Naive B cell (primary cell): Measurements from ENCODE around the gene VWF. TPM values are rescaled to one million over a fixed set of nuclear protein-coding genes. Genes with fewer than 3 reads are reported as not detected.

Experiments
- ATAC-seq, 2 donors: fragments of 150-1000 bp; cut with Tn5 transposase; 2 replicates each; pipeline ENCODE4 v1.10.0; 2021; ENCODE audit warnings: low read depth in 2 of 2, mild to moderate bottlenecking in 2 of 2, moderate library complexity in 2 of 2
- DNase-seq: peaks from one replicate; pipeline ENCODE4 v3.0.0; 2022
- H3K27ac Mint-ChIP-seq, 6 donors: one replicate each; pipeline ENCODE4 v1.8.0; 2020 to 2022; ENCODE audit warnings: mild to moderate bottlenecking in 6 of 6, mixed read lengths in 6 of 6, moderate library complexity in 5 of 6, inconsistent platforms in 2 of 6
- H3K27me3 Mint-ChIP-seq, 3 donors: one replicate each; pipeline ENCODE4 v1.8.0; 2021 to 2022; ENCODE audit warnings: mixed read lengths in 3 of 3, mild to moderate bottlenecking in 1 of 3
- H3K36me3 Mint-ChIP-seq, 2 donors: one replicate each; pipeline ENCODE4 v1.8.0; 2020 to 2022; ENCODE audit warnings: mixed read lengths in 2 of 2, inconsistent platforms in 1 of 2, mild to moderate bottlenecking in 1 of 2
- H3K4me1 Mint-ChIP-seq, 3 donors: one replicate each; pipeline ENCODE4 v1.8.0; 2020 to 2022; ENCODE audit warnings: mixed read lengths in 3 of 3, inconsistent platforms in 1 of 3, mild to moderate bottlenecking in 1 of 3, moderate library complexity in 1 of 3
- H3K4me3 Mint-ChIP-seq, 8 donors: one replicate each; pipeline ENCODE4 v1.8.0; 2020 to 2022; ENCODE audit warnings: mild to moderate bottlenecking in 8 of 8, mixed read lengths in 8 of 8, moderate library complexity in 8 of 8, inconsistent platforms in 2 of 8
- H3K9me3 Mint-ChIP-seq, 7 donors: one replicate each; pipeline ENCODE4 v1.8.0; 2020 to 2022; ENCODE audit warnings: mixed read lengths in 7 of 7, mild to moderate bottlenecking in 5 of 7, inconsistent platforms in 2 of 7, moderate library complexity in 1 of 7
- polyA plus RNA-seq, 6 donors: library from polyadenylated mRNA; unstranded; fragments of 300-500 nt; fragmentation: Illumina TruSeq; gene quantifications; one replicate each; pipeline ENCODE4 v1.2.3, GENCODE V29; 2021; ENCODE audit warnings: low read depth in 6 of 6

VWF gene
- polyA plus RNA-seq, 6 donors from 2014 or later = 0.03 to 0.08 TPM; not detected in 4

DNA sequence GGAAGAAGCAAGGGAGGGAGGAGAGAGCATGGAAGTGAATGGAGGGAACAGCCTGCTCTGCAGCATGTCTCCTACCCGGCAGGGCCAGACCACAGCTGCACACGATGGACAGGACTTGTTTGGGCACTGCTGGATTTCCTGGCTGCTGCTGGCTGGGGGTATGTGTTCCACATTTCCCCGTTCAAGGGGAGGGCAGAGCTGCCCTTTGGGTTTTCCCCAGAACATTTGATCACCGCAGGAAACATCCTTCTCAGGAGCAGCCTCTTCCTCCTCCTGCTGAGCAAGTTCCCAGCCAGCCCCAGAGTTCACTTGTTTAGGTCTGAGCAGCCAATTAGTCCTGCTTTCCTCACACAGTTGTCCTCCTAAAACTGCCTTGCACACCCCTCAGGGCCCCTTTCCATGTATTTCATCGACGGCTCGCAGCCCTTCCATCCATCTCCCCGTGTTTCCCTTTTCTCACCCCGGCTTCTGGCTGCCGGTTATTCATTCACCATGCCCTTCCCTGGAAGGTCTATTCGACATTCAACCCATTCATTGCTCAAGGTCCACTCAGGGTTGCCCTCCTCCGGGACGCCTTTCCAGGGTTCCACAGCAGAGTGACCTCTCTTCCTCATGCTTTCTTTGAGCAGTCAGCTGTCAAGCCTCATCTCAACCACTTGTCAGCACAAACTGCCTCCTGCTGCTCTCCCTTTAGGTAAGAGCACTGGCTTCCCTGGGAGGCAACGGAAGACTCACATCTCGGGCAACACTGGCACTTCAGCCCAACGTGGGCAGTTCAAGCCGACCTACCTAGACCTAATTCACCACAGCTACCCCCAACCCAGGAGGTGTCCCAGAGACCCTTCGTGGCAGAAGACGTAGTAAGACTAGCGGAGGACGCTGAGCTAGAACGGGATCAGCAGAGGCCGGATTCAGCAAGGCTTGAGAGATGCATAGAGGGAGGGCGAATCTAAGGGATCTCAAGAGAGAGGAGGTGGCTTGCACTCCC lies 159.3 kb downstream of the VWF start:
- peaks cover 16 to 30% (median 23%) of the 10 kb centered on the region in 3 donors for H3K27me3 Mint-ChIP-seq
- H3K4me3 Mint-ChIP-seq = peak overlapping the region in 1 of 8 donors; percentile 78
- no peaks in the 10 kb centered on the region for H3K4me1 Mint-ChIP-seq
- no peaks in the 10 kb centered on the region for H3K9me3 Mint-ChIP-seq
- ATAC-seq (no peak), DNase-seq (no peak)
- no peaks in the 10 kb centered on the region for H3K36me3 Mint-ChIP-seq
- no peak overlapping the region for H3K27ac Mint-ChIP-seq

DNA sequence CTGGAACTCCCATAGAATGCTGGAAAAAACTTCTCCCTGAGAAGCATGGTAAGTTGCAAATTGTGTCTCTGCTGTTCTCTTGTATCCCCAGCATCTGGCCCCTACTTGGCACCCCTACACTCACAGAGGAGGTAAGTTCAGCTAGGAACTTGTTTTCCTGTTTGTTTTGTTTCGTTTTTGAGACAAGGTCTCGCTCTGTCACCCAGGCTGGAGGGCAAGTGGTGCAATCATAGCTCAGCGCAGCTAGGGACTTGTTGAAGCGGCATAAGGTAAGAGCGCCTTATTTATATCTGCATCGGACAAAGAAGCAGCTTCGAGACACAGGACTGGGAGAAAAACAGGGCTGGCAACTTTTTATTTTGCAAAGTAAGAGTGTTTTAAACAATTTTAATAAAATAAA lies 161.0 kb downstream of the VWF start:
- no peak for ATAC-seq
- no peak overlapping the region for H3K27ac Mint-ChIP-seq
- no peaks in the 10 kb centered on the region for H3K9me3 Mint-ChIP-seq
- no peaks in the 10 kb centered on the region for H3K4me1 Mint-ChIP-seq
- H3K27me3 Mint-ChIP-seq = peaks cover 16 to 32% (median 19%) of the 10 kb centered on the region in 3 donors
- no peak for DNase-seq
- H3K4me3 Mint-ChIP-seq = no peak overlapping the region
- H3K36me3 Mint-ChIP-seq = no peaks in the 10 kb centered on the region

DNA sequence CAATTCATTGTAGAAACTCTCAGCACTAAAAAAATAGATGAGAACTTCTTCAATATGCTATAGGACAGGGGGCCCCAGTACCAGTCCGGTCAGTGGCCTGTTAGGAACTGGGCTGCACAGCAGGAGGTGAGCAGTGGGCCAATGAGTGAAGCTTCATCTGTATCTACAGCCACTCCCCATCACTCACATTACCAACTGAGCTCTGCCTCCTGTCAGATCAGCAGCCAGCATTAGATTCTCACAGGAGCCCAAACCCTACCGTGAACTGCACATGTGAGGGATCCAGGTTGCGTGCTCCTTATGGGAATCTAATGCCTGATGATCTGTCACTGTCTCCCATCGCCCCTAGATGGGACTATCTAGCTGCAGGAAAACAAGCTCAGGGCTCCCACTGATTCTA lies 163.7 kb downstream of the VWF start:
- Mint-ChIP-seq H3K4me1 (no peaks in the 10 kb centered on the region), H3K36me3 (peaks cover 0 to 4% of the 10 kb centered on the region in 2 donors), H3K27ac (no peak overlapping the region), H3K27me3 (peaks cover 17 to 35% (median 30%) of the 10 kb centered on the region in 3 donors), H3K4me3 (no peak overlapping the region), H3K9me3 (peaks cover 0 to 11% (median 2%) of the 10 kb centered on the region in 7 donors)
- ATAC-seq = no peak
- no peak for DNase-seq

DNA sequence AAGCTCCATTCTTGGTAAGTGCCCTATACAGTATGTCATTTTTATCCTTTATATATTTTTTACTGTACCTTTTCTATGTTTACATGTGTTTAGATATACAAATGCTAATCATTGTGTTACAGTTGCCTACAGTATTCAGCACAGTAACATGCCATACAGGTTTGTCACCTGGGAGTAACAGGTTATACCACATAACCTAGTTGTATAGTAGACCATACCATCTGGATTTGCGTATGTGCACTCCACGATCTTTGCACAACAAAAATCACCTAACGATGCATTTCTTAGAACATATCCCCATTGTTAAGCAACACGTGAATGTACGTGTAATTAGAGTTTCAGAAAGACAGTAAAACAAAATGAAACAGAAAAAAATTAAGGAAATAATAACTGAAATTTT lies 167.5 kb downstream of the VWF start:
- Mint-ChIP-seq H3K9me3 (peaks cover 0 to 21% (median 3%) of the 10 kb centered on the region in 7 donors), H3K4me1 (no peaks in the 10 kb centered on the region), H3K36me3 (peaks cover 0 to 4% of the 10 kb centered on the region in 2 donors), H3K4me3 (no peak overlapping the region), H3K27me3 (peaks cover 21 to 49% (median 39%) of the 10 kb centered on the region in 3 donors), H3K27ac (no peak overlapping the region)
- DNase-seq (no peak), ATAC-seq (no peak)

DNA sequence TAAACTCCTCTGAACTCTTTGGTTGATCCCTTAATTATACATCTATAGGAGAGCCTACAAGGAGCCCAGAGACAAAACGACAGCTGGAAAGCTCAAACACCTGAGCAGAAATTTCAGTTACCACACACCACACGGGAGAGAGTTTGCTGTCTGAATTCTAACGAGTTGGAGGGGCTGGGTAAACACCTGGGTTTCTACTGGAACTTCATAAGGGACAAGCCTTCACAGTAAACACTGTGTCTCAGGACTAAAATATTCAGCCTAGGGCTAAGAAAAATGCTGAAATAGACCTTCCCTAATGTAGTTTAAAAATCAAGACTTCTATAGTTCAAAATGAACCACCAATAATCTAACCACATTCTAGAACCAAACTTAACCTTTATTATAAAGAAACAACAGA lies 169.8 kb downstream of the VWF start:
- no peak overlapping the region for H3K4me3 Mint-ChIP-seq
- H3K4me1 Mint-ChIP-seq = no peaks in the 10 kb centered on the region
- ATAC-seq (no peak), DNase-seq (no peak)
- peaks cover 0 to 21% (median 3%) of the 10 kb centered on the region in 7 donors for H3K9me3 Mint-ChIP-seq
- H3K27ac Mint-ChIP-seq = no peak overlapping the region
- peaks cover 0 to 4% of the 10 kb centered on the region in 2 donors for H3K36me3 Mint-ChIP-seq
- peaks cover 29 to 65% (median 54%) of the 10 kb centered on the region in 3 donors for H3K27me3 Mint-ChIP-seq

DNA sequence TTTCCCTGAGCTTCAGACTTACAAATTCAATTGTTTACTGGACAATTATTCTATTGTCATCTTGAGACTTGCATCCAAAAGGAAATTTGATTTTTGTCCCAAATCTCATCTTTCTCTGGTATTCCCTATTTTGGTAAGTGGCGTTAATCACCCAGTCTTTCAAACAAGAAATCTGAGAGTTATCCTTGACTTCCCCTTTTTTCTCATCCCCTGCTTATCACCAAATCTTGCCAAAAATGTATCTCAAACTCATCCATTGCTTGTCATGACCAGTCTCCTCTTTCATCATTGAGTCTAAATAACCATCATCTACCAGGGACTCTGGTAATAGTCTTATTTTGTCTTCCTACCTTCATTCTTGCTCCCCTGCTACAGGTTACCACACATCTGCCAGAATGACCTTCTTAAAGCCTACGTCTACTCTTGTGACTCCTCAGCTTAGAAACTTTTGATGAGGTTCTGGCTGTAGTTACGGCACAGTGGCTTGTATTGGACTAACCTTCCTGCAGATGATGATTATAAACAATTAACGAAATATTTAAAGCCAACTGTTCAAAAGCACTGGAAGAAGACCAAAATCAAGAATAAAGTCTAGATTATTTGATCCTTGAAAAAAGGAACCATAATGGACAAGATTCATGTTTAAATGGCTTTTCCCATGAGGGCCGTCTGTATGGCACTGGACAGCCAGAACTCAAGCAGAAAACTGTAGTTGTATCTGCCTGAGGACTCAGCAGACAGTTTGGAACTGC lies 170.5 kb downstream of the VWF start:
- ATAC-seq = no peak
- Mint-ChIP-seq H3K9me3 (peaks cover 0 to 21% (median 3%) of the 10 kb centered on the region in 7 donors), H3K4me1 (no peaks in the 10 kb centered on the region), H3K27me3 (peaks cover 35 to 70% (median 61%) of the 10 kb centered on the region in 3 donors), H3K36me3 (peaks cover 0 to 4% of the 10 kb centered on the region in 2 donors), H3K27ac (no peak overlapping the region), H3K4me3 (no peak overlapping the region)
- DNase-seq = no peak

DNA sequence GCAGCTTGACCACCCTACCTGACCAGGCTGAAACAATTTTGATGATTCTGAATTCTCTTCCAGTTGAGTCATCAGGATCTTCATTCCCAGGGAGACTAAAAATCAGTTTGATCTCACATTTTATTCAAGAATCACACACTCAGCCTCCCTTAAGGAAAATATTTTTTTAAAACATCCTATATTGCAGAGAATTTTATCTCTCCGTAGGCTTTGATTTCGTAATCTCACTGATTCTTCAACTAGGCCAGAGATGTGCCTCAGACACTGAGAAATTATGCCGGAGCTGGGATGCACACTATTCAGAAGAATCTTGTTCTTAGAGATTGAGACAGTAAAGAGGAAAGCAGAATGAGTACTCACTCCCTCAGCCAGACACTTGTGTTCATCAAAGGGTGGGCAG lies 172.4 kb downstream of the VWF start:
- H3K4me3 Mint-ChIP-seq = no peak overlapping the region
- peaks cover 0 to 12% (median under 1%) of the 10 kb centered on the region in 7 donors for H3K9me3 Mint-ChIP-seq
- no peak overlapping the region for H3K27ac Mint-ChIP-seq
- no peak for ATAC-seq
- H3K27me3 Mint-ChIP-seq = peaks cover 49 to 75% (median 65%) of the 10 kb centered on the region in 3 donors
- DNase-seq = no peak
- H3K4me1 Mint-ChIP-seq = no peaks in the 10 kb centered on the region
- H3K36me3 Mint-ChIP-seq = peaks cover under 1 to 1% of the 10 kb centered on the region in 2 donors

DNA sequence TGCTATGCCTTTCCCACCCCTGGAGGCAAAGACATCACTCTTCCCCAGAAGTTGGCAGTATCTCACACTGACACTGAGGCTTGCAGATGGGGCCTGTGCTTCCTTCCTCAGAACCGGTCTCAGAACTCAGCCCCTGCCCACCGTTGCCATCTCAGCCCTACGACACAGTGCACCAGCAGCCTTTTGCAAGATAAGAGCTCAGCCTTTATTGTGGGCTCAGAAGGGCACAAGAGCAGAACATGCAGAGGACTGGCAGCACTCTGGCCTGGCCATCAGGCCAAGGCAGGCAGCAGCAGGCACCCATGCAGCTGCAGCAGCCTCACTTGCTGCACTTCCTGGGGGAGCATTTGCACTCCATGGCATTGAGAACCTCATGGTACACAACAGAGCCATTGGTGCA lies 175.8 kb downstream of the VWF start:
- Mint-ChIP-seq H3K4me3 (no peak overlapping the region), H3K36me3 (peaks cover 0 to 10% of the 10 kb centered on the region in 2 donors), H3K27ac (no peak overlapping the region), H3K4me1 (peaks cover 0 to 2% (median 0%) of the 10 kb centered on the region in 3 donors), H3K27me3 (peaks cover 58 to 90% (median 83%) of the 10 kb centered on the region in 3 donors), H3K9me3 (peaks cover 0 to 4% (median 0%) of the 10 kb centered on the region in 7 donors)
- ATAC-seq = no peak
- DNase-seq = no peak

DNA sequence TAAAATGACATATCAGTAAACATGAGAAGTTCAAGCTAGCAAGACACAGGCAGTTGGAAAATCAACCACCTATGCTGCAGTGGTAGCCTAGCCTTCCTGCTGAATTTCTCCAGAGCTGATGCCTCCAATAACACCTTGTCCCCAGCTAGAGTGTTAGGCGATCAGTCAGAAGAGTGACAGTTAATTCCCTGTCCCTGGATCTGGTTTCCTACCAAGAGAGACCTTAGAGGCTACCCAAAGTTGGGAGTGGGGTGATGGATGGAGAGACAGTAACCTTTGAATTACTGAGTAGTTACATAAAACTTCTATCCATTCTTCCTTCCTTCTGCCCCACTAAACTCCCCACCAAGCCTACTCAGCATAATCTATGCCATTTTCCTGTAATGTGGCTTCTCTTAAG lies 177.5 kb downstream of the VWF start:
- Mint-ChIP-seq H3K36me3 (peaks cover 0 to 10% of the 10 kb centered on the region in 2 donors), H3K4me1 (peaks cover 0 to 2% (median 0%) of the 10 kb centered on the region in 3 donors), H3K9me3 (peaks cover 0 to 4% (median 0%) of the 10 kb centered on the region in 7 donors), H3K27ac (no peak overlapping the region), H3K4me3 (peak overlapping the region in 1 of 8 donors; percentile 53), H3K27me3 (peaks cover 67 to 85% (median 79%) of the 10 kb centered on the region in 3 donors)
- ATAC-seq (no peak), DNase-seq (no peak)

DNA sequence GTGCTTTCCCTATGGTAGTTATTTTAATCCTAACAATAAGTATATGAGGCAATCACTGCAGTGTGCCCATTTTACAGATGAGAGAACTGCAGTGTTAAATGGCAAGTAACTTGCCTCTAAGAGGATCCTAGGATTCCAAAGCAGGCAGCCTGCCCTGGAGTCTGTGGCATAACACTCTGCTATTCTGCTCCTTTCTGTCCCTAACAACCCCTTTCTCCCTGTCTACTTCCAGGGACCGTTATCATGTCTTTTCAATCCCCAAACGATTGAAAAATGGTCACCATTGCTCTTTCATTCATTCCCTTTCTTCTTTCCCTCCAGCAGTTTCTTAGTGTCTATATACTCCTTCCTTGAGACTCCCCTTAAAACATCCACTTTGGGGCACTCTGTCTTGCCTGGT lies 178.1 kb downstream of the VWF start:
- ATAC-seq (no peak), DNase-seq (no peak)
- Mint-ChIP-seq H3K4me1 (peaks cover 0 to 2% (median 0%) of the 10 kb centered on the region in 3 donors), H3K4me3 (no peak overlapping the region), H3K27me3 (peaks cover 68 to 83% (median 78%) of the 10 kb centered on the region in 3 donors), H3K9me3 (peaks cover 0 to 4% (median 0%) of the 10 kb centered on the region in 7 donors), H3K27ac (no peak overlapping the region), H3K36me3 (peaks cover 0 to 10% of the 10 kb centered on the region in 2 donors)

DNA sequence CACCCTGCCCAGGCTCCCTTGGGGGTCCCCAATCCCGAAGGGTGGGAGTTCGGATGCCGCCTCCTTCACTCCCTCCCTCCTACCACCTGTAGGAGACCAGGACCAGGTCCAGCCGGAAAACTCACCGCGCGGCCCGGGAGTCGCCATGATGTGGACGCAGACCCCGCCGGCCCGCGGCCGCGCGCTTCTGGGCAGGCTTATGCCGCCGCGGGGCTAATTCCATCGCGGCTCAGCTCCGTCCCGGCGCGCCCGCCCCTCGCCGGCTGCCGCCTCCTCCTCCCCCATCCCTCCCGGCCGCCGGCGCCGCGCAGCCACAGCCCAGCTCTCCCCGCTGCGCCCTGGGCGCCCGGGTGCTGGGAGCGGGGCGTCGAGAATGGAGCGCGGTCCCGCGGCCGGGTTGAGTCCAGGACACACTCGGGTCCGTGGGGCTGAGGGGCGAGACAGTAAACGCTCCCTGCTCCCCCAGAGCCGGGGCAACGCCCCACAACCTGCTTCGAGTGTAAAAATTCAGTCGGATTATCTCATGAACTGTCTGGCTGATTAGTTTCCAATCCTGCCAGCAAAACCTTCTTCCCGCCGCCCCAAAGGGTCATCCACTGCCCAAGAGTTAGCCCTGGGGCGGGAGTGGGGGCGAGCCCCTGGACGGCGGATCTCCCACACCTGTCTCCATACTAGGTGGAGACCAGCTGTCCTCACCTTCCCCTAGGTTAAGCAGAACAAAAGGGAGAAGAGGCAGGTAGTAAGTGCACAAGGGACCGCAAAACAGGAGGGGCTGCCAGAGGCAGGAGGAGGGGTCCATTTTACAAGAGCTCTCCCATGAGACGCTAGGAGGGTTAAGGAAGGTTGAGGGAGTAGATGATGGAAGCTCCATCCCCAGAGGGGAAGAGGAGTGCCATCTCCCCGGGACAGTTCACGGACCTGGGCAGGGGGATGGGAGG lies 179.1 kb downstream of the VWF start, which contains the start of gene ANO2:
TSS of gene ANO2 (minus strand) at position 189 of the 938 bp plus-strand sequence. CDS start at position 147, 42 bp downstream.
- peaks cover 61 to 86% (median 77%) of the 10 kb centered on the region in 3 donors for H3K27me3 Mint-ChIP-seq
- H3K27ac Mint-ChIP-seq = no peak within 1 kb of the TSS
- DNase-seq = no peak
- H3K4me1 Mint-ChIP-seq = peaks cover 0 to 2% (median 0%) of the 10 kb centered on the region in 3 donors
- peaks cover 0 to 10% of the 10 kb centered on the region in 2 donors for H3K36me3 Mint-ChIP-seq
- ATAC-seq = no peak
- peaks cover 0 to 4% (median 0%) of the 10 kb centered on the region in 7 donors for H3K9me3 Mint-ChIP-seq
- no peak within 1 kb of the TSS for H3K4me3 Mint-ChIP-seq

DNA sequence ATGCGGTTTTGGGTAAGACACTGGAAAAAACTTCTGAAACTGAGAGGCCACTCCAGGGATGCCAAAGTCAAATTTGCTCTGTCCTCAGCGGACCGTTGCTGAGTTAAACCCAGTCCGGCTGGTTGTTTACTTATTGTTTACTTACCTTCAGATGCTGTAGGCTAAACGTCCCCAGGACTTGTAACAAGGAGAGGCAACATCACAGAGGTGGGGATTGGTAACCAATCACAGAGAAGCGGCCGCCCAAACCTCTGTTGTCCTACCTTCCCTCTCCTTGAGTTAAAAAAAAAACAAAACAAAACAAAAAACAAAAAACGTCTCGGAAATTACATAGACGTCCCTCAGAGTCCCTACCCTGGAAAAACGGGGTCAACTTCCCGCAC lies 179.8 kb downstream of the VWF start:
- Mint-ChIP-seq H3K27ac (no peak overlapping the region), H3K4me3 (no peak overlapping the region), H3K4me1 (peaks cover 0 to 2% (median 0%) of the 10 kb centered on the region in 3 donors), H3K27me3 (peaks cover 63 to 87% (median 79%) of the 10 kb centered on the region in 3 donors), H3K36me3 (peaks cover 0 to 10% of the 10 kb centered on the region in 2 donors), H3K9me3 (peaks cover 0 to 6% (median 5%) of the 10 kb centered on the region in 7 donors)
- DNase-seq = no peak
- no peak for ATAC-seq
